HG03103 (cell line): Measurements from ENCODE around the gene BEAN1.

ENCODE experiments used
- ATAC-seq: cut with Tn5 transposase; IDR thresholded peaks from one replicate; pipeline ENCODE4 v1.9.1; 2021; ENCODE audit warnings: low read depth; ENCODE audit not compliant: unreplicated experiment

The BEAN1 gene, protein sequence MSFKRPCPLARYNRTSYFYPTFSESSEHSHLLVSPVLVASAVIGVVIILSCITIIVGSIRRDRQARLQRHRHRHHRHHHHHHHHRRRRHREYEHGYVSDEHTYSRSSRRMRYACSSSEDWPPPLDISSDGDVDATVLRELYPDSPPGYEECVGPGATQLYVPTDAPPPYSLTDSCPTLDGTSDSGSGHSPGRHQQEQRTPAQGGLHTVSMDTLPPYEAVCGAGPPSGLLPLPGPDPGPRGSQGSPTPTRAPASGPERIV

DNA sequence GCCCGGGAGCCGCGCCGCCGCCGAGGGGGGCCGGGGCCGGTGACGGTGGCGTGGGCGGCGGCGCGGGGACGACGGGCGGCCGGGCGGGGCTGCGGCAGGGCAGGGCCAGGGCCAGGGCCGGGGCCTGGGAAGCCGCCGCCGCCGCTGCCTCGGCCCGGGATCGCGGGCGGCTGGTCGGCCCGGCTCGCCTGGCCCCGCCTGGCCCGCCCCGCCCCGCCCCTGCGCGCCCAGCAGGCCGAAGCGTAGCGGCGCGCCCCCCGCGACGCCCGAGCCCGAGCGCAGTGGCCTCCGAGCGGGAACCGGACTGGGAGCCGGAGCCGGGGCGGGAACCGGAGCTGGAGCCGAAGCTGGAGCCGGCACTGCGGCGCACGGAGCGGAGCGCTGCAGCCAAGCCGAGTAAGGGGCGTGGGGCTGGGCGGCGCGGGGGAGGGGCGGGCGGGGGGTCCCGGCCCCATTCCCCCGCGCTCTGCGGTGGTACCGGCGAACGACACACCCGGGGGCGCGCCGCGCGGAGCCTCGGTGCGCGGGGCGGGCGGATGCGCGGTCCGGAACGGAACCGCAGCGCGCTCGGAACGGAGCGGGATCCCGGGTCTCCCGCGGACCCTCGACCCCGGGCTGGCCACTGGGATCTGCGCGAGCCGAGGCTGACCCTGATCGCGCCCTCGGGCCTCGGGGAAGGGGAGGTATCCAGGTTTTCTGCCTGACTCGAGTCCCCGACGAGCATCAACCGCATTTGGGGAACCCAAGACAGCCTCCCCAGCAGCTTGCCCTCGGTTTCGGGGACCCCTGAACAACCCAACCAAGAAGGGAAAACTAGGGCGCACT lies at the start of gene BEAN1:
BEAN1 (plus strand) TSS at position 260 of the 825 bp plus-strand sequence. CDS start 10,382 bp downstream, outside the sequence.
- ATAC-seq, result no peak

DNA sequence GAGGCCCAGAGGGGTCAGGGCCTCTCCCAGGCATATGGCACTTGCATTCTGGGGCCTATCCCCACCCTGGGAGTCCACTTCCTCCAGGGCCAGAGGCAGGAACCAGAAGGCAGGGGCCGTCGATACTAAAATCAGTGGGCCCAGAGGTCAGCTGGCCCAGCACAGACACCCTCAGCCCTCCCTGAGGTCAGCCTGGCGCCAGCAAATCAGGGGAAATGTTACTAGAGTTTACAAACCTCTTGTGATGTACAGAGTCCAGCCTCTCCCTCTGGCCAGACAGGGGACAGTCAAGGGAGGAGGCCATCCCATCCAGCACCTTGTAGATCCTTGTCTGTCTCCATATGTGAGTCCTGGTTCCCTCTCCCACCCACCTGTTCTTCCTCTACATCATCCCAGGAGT lies 49.8 kb upstream of the BEAN1 start:
- no peak for ATAC-seq

DNA sequence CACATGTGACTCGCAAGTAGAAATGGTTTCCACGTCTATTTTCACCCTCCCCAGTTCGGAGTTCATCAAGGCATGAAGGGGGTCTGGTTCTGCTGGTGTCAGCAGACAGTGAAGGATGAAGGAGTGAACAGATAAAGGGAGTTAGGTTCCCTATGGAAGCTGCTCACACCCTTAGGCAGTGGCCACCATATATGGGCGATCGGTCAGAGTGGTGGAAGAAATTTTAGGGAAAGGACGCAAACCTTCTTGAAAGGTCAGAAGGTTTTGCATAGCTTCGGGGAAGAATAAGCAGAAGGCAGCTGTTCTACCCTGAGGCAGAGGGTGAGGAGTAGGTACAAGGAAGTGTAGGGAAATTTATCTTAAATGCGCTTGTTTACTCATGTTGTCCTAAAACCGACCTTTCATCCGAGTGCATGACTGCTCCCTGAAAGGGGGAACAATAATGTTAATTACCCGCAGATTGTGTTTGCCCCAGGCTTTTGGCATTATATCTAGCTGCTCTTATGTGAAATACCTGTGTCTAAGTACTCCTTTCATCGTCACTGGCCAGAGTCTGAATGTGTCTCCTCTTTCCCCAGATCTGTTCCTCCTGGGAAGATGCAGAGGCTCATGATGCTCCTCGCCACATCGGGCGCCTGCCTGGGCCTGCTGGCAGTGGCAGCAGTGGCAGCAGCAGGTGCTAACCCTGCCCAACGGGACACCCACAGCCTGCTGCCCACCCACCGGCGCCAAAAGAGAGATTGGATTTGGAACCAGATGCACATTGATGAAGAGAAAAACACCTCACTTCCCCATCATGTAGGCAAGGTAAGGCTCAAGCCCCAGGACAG lies 48.1 kb upstream of the BEAN1 start:
- no peak for ATAC-seq

DNA sequence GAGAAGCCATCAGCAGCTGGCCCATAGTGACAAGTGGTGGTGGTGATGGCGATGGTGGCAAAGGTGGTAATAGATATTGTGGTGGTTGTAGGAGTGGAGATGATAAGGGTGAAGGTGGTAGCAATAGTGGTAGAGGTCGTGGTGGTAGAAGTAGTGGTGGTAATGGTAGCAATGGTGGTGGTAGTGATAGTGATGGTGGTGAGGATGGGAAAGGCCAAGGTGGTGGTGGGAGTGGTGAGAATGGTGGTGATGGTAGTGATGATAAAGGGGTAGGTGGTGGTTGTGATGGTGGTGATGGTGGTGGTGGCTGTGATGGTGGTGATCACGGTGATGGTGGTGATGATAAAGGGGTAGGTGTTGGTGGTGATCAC lies 47.5 kb upstream of the BEAN1 start:
- ATAC-seq, result no peak

DNA sequence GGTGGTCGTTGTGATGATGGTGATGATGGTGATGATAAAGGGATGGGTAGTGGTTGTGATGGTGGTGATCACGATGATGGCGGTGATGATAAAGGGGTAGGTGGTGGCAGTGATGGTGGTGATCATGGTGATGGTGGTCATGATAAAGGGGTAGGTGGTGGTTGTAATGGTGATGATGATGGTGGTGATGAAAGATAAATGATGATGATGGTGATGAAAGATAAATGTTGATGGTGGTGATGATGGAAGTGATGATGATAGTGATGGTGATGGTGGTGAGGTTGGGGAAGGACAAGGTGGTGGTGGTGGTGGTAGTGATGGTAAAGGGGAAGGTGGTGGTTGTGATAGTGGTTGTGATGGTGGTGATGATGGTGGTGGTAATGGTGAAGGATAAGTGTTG lies 46.7 kb upstream of the BEAN1 start:
- no peak for ATAC-seq

DNA sequence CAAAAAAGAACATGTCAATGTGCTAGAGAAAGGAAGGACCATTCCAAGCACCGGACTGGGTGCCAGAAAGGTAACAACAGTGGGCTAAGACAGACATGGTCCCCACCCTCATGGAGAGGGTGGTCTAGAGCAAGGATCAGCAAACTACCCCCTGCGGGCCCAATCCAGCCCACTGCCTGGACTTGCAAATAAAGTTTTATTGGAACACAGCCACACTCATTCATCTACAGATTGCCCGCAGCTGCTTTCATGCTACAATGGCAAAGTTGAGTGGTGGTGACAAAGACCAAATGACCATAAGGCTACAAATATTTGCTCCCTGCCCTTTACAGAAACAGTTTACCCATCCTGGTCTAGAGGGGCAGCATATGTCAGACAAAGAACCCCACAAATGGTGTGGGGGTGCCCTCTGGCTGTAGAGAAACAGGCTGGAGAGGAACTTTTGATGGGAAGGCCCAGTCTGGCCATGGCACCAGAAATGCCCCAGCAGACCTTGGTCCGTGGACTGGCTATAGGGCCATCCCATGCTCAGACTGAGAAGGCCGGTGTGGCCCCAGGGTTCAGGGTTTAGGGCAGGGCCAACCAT lies 45.4 kb upstream of the BEAN1 start:
- no peak for ATAC-seq

DNA sequence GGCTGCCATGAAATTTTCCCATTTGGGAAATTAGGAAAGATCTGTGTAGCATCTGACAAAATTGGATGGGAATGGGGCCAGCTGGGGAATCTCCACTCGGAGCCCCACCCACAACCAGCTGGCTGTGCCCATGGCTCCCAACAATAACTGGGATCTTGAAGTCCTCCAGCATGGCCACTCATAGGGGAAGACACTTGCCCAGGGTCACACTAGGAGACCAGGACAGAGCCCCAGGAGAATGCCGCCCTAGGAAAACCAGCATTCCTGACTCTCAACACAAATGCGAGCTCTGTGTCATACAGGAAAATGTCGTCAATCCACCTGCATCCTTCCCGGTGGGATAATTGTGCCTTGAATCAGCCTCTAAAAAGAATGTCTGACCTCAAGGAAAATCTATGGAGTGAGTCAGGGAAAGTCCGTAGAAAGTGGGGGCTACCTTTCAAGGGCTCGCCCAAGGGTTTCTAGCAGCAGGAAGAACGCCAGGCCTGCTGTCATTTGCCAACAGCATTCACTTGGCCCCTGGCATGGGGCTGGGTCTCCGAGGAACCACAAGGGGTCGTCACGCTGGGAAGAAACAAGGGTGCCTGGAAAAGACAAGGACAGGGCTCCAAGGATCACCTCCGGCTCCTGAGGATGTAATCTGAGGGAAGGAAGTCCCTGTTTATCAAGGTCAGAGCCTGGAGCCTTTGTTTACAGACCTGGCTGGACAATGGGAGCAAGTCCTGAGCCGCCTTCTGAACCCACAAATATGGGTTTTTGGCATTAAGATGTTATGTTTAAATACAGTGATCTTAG lies 44.7 kb upstream of the BEAN1 start:
- no peak for ATAC-seq

DNA sequence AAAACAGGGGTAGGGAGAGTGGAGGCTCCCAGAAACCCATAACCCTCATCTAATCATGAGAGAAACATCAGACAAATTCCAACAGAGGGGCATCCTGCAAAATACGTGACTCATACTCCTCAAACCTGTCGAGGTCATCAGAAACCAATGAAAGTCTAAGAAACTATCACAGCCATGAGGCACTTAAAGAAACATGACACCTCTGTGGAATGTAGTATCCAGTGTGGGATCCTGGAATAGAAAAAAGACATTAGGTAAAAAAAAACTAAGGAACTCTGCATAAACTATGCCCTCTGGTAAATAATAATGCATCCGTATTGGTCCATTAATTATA lies 44.2 kb upstream of the BEAN1 start:
- no peak for ATAC-seq

DNA sequence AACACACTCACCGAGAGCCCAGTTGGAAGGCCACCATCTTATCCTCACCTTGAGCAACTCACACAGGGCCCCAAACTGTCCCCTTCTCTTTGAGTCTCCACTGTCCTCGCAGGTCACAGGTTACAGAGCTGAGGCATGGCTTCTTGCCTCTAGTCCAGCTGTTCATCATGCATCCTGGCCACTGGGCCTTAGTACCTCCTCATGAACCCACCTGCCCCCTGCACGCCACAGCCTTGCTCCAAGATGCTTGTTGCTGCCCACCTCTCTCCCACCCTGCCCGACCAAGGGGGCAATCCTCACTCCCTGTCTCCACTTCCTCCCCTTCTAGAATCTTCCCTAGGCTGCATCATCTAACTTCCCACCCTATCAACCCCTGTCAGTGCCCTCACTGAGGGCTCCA lies 43.5 kb upstream of the BEAN1 start:
- no peak for ATAC-seq

DNA sequence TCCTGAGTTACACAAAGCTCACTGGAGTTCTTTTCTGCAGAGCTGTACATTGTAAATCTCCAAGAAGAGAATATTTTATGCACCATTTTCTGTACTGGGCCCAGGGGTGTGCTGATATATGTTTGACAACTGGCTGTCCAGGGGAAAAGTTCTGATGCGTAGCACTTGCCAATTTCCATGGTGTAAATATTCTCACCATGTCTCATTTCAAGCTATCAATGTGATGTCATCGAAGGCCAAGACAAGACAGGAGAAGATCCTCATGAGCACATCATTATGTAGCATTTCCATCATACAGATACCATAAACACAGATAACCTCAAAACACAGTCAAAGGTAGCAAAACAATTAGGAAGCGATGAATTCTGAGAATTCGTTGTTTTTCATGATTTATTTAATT lies 41.7 kb upstream of the BEAN1 start:
- no peak for ATAC-seq

DNA sequence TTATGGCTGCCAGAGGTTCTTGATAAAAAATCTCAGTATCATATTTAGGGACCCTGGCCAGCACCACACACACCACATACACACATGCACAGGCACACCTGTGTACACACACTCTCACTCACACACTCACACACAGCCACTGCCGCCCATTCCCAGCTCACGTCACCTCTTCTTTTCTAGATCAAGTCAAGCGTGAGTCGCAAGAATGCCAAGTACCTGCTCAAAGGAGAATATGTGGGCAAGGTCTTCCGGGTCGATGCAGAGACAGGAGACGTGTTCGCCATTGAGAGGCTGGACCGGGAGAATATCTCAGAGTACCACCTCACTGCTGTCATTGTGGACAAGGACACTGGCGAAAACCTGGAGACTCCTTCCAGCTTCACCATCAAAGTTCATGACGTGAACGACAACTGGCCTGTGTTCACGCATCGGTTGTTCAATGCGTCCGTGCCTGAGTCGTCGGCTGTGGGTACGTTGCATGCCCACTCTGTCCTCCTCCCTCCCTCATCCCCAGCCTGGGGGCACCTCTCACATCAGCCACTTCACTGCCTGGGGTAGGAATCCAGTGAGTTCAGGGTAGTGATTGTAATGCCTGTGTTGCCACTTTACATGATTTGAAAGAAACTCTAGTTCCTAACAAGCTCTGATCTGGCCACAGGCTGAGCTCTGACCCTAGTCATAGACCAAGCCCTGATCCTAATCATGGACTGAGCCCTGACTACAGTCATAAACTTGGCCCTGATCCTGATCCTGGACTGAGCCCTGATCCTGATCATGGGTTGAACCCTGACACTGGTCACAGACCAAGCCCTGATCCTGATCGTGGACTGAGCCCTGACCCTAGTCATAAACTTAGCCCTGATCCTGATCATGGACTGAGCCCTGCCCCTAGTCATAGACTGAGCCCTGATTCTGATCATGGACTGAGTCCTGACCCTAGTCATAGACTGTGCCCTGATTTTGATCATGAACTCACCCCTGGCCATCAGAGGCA lies 40.2 kb upstream of the BEAN1 start:
- no peak for ATAC-seq

DNA sequence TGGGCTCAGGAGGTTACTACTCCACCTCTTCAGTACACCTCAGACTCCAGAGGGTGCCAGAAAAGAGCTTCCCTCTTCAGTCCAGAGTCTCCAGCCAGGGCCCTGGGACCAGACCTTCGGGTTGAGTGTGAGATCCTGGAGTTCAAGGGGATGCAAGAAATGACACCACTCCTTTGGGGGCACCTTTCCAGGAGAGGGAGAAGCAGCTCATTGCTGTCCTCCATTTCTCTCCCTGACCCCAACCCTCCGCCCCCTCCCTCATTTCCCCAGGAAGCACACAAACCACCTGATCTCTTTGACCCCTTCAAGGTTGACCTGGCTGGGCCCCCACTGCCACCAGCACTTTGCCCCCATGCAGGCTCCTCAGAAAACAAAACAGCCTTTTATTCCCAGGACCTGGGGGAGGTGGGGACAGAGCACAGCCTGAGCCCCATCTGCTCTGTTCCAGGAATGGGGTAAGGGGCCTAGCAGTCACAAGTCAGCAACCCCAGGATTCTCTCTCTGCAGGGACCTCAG lies 39.2 kb upstream of the BEAN1 start:
- no peak for ATAC-seq

DNA sequence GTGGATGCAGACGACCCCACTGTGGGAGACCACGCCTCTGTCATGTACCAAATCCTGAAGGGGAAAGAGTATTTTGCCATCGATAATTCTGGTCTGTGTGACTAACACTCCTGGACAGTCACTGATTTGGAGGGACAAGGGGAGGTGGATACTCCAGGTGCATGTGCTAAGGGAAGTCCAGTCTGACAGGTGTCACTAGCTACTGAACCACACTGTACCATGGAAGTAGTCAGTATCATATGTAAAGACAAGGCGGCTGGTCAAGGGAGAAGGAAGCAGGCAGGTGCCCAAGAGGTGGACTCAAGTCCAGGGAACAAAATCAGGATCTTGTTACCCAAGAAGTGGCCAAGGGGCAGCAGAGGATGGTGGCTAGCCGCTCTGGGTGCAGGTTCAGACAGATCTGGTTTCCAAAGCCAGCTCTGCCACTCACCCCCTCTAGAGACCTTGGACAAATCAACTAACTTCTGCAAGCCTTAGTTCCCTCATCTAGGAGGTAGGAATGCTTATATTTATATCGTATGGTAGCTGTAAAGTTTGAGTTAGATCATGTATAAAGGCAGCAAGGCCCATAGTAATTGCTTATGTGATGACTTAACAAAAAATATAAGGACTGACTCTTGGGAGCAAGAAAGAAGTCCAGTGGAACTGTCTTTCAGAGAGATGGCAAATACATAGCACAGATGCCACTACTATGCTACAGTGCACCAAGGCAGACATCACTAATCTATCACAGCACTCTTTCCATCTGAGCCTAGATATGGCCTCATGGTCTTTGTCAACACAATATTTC lies 38.5 kb upstream of the BEAN1 start:
- ATAC-seq, result no peak

DNA sequence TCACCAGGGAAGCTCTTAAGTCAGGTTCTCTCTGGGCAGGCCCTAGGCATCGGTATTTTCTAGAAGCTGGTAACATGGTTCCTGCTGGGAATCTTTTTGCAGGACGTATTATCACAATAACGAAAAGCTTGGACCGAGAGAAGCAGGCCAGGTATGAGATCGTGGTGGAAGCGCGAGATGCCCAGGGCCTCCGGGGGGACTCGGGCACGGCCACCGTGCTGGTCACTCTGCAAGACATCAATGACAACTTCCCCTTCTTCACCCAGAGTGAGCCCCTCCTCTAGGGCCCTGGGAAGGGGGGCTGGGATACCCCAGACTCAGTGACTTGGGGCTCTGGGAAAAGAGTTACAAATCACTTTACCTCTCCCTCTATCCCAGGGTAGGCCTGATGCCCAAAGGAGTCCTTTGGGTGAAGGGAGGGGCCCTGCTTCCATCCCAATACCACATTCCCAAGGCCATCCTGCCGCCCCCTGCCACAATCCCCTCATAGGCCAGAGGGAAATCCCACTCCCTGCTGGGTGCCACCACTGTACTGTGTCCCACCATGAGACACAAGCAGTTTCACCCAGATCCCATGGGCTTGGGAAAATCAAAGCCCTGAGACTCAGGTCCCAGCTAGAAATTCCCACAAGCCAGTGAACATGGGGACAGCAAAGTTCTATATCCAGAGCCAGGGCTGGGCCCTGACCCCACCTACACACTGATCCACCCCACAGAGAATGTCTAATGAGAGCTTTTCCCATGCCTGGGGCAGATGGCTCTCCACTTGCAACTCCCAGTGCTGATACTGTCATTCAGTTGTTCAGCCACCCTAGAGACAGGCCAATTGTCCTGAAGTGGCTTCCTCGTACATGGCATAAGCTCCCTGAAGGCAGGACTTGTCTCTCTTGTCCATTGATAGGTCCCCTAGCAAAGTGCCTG lies 37.6 kb upstream of the BEAN1 start:
- ATAC-seq, result no peak

DNA sequence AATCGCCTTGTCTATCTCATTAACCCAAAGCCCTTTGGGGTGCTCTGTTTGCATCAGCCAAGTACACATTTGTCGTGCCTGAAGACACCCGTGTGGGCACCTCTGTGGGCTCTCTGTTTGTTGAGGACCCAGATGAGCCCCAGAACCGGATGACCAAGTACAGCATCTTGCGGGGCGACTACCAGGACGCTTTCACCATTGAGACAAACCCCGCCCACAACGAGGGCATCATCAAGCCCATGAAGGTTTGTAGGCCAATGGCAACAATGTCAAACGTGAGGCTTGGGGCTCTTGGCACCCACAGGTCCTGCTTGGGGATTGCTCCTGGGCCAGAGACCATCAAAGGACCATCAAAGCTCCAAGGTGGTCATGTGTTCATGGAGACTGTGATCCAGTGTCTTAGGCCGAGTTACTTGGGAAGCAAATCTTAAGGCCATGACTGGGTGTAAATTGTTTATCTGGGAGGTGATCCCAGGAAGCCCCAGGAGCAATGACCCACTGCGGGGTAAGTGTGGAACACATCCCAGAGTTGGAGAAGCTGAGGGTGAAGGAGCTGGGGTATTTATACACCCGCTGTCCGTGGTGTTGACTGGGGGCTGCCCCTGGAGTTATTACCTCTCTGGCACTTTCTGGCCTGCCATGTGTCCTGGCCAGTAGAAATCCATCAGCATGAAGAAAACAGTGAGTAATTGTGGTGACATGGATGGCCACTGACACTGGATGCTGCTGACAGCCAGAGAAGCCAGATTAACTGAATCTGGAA lies 36.6 kb upstream of the BEAN1 start:
- no peak for ATAC-seq
